Heart left ventricle (tissue), 13 donors: ENCODE results near the gene KIF16B.
A peak's percentile ranks its signal among the peaks of the same experiment; 100 is the strongest.

Experiments used
- CTCF ChIP-seq, 12 donors: fragments of 200-600 bp; sonication (generic) in 4 of 12; IDR thresholded peaks; one replicate each; pipeline versions ENCODE4 v1.5.0 to v1.8.0; 2018 to 2022; ENCODE audit warnings: antibody characterized with exemption in 12 of 12, mild to moderate bottlenecking in 5 of 12
- POLR2A ChIP-seq, 2 donors: fragments of 450-650 bp; IDR thresholded peaks; one replicate each; pipeline ENCODE4 v1.6.1; 2017; ENCODE audit warnings: antibody characterized with exemption in 2 of 2, mild to moderate bottlenecking in 2 of 2, moderate library complexity in 2 of 2
- donor health status: ischemic (EF 13 %, LVEDD 7.1; RV severe dilation, severe dysfunction).
- donor health status: DM: no; HTN: yes; CAD: no.
- donor health status: DM: no; HTN: no; CAD: no.
- donor health status: ischemic (EF 25% LVEDD 6.9; RV normal size, moderate dysfunction).
- donor health status: ischemic (EF 25% LVEDD 5.7; RV mildly dilated, moderate dysfunction).
- donor health status: ischemic (EF 35%, LVEDD 5.7; RV mildly dilated, moderate dysfunction).
- donor health status: nonischemic (EF 11% LVEDD 7.7; RV severe dilation, severe dysfunction).
- donor health status: DM: yes; HTN: yes; CAD: no.
- donor health status: PGD.
- donor health status: ischemic (EF 29% LVEDD 5.4; RV normal size, mild dysfunction).
- donor health status: nonischemic (EF 23%, LVEDD 6.1; RV moderate dilation, normal function).

- TF ChIP-seq CTCF (IDR thresholded peaks at IDR 0.05) (peak in 1 of 12 donors; percentile 4), POLR2A (IDR thresholded peaks at IDR 0.05) (no peak)
Observed at GRCh38 chr20:16596991-16597390, 23.7 kb upstream of the KIF16B start.
